HCT116 (cell line): ENCODE data around the gene ZNF576. TPM values are rescaled to one million over a fixed set of nuclear protein-coding genes. Genes with fewer than 3 reads are reported as not detected.

Source experiments
- ATAC-seq: fragments of 200-7000 bp; cut with Tn5 transposase; 2 replicates; pipeline ENCODE4 v1.9.1; 2020; ENCODE audit warnings: mild to moderate bottlenecking, moderate library complexity
- BruUV-seq: library from RNA; stranded (reverse); fragments of 400-500 nt; replicated peaks from 2 replicates; lab custom pipeline; 2021; lab: Mats Ljungman, UMichigan
- CTCF ChIA-PET: fragments of 300-600 bp; sonication (Branson Sonifier 250); formaldehyde crosslinking; loops from one replicate; lab custom pipeline; 2021; ENCODE audit warnings: antibody characterized with exemption; lab: Charles Lee
- POLR2A ChIA-PET: fragments of 300-600, 350-600 bp; sonication (Branson Sonifier 250); formaldehyde crosslinking; loops from one replicate; lab custom pipeline; 2021; ENCODE audit warnings: antibody characterized with exemption; lab: Charles Lee
- RAD21 ChIA-PET, 2 experiments: fragments of 300-600 bp; sonication (Branson Sonifier 250); formaldehyde crosslinking; loops; one replicate each; lab custom pipeline; 2023; ENCODE audit warnings: low total read pairs in 2 of 2; ENCODE audit not compliant: uncharacterized antibody in 2 of 2, unreplicated experiment in 2 of 2, low non-redundant PET in 1 of 2; lab: Charles Lee
- DNase-seq: peaks from one replicate; pipeline ENCODE4 v3.0.0-alpha.2; 2010; ENCODE audit warnings: low read depth, low spot score
- H2AFZ ChIP-seq: fragments of 200-600 bp; shearing (Covaris generic), sonication (generic); 2 replicates; pipeline ENCODE4 v1.6.1; 2017; ENCODE audit warnings: low read depth, mixed run types, mixed read lengths, antibody characterized with exemption, low read length; ENCODE audit not compliant: poor library complexity, severe bottlenecking
- H3K27ac ChIP-seq: 2 replicates; pipeline ENCODE4 v1.5.1; 2012; ENCODE audit warnings: low read depth, low read length
- H3K27me3 ChIP-seq: fragments of 200-600 bp; sonication (generic); 2 replicates; pipeline ENCODE4 v1.6.1; 2016; ENCODE audit warnings: mixed run types, low read length, mixed read lengths; ENCODE audit not compliant: insufficient read depth
- H3K36me3 ChIP-seq, 2 experiments: fragments of 200-500 bp in 1 of 2; fragments of 200-600 bp in 1 of 2; sonication (Bioruptor generic) in 1 of 2; sonication (generic) in 1 of 2; 2 replicates each; pipeline versions ENCODE4 v1.5.1 to v1.6.1; 2014 to 2016; ENCODE audit warnings: low read length in 2 of 2, inconsistent platforms in 1 of 2, mixed read lengths in 1 of 2, mixed run types in 1 of 2; ENCODE audit not compliant: insufficient read depth in 2 of 2, control insufficient read depth in 1 of 2
- H3K4me1 ChIP-seq, 2 experiments: fragments of 200-600 bp in 1 of 2; sonication (generic) in 1 of 2; 2 replicates each; pipeline versions ENCODE4 v1.5.1 to v1.6.1; 2012 to 2017; ENCODE audit warnings: low read length in 2 of 2, inconsistent platforms in 1 of 2, mild to moderate bottlenecking in 1 of 2, mixed read lengths in 1 of 2, mixed run types in 1 of 2, moderate library complexity in 1 of 2; ENCODE audit not compliant: insufficient read depth in 2 of 2, control insufficient read depth in 1 of 2
- H3K4me2 ChIP-seq: fragments of 200-600 bp; sonication (generic); 2 replicates; pipeline ENCODE4 v1.6.1; 2017; ENCODE audit warnings: mixed run types, low read length, mixed read lengths
- H3K4me3 ChIP-seq, 2 experiments: fragments of 200-600 bp in 1 of 2; sonication (generic) in 1 of 2; replicated peaks in 1 of 2; 2 replicates each; pipeline ENCODE4 v1.5.1; 2011 to 2016; ENCODE audit warnings: low read length in 2 of 2, control low read depth in 1 of 2, low read depth in 1 of 2, mild to moderate bottlenecking in 1 of 2, mixed read lengths in 1 of 2, mixed run types in 1 of 2
- H3K79me2 ChIP-seq: fragments of 200-600 bp; sonication (generic); 2 replicates; pipeline ENCODE4 v1.6.1; 2017; ENCODE audit warnings: mild to moderate bottlenecking, mixed run types, low read length, moderate library complexity, mixed read lengths; ENCODE audit not compliant: insufficient read depth
- H3K9ac ChIP-seq: fragments of 200-600 bp; sonication (generic); 2 replicates; pipeline ENCODE4 v1.6.1; 2016; ENCODE audit warnings: low read length, mixed read lengths
- H3K9me2 ChIP-seq: fragments of 200-600 bp; sonication (generic), shearing (Covaris generic); 2 replicates; pipeline ENCODE4 v1.6.1; 2017; ENCODE audit warnings: mixed run types, mild to moderate bottlenecking, moderate library complexity; ENCODE audit not compliant: insufficient read depth
- H3K9me3 ChIP-seq, 2 experiments: fragments of 200-500 bp in 1 of 2; fragments of 200-600 bp in 1 of 2; sonication (Bioruptor generic) in 1 of 2; sonication (generic) in 1 of 2; 2 replicates each; pipeline ENCODE4 v1.6.1; 2014 to 2017; ENCODE audit warnings: low read length in 2 of 2, mixed read lengths in 2 of 2, inconsistent platforms in 1 of 2, low read depth in 1 of 2, mild to moderate bottlenecking in 1 of 2, mixed run types in 1 of 2, moderate library complexity in 1 of 2; ENCODE audit not compliant: control insufficient read depth in 1 of 2, insufficient read depth in 1 of 2
- H4K20me1 ChIP-seq: fragments of 200-600 bp; sonication (generic), shearing (Covaris generic); 2 replicates; pipeline ENCODE4 v1.6.1; 2017; ENCODE audit warnings: mixed run types, mild to moderate bottlenecking, moderate library complexity; ENCODE audit not compliant: insufficient read depth
- ATF3 ChIP-seq: IDR thresholded peaks from 2 replicates; pipeline ENCODE4 v1.6.1; 2012
- CEBPB ChIP-seq: IDR thresholded peaks from 2 replicates; pipeline ENCODE4 v1.6.1; 2012; ENCODE audit warnings: low read depth
- CTCF ChIP-seq, 3 experiments: fragments of 200-600 bp in 1 of 3; sonication (generic) in 1 of 3; IDR thresholded peaks in 2 of 3; conservative IDR thresholded peaks in 1 of 3; 2 replicates each; pipeline ENCODE4 v1.5.1; 2012 to 2017; ENCODE audit warnings: low read depth in 2 of 3, low read length in 2 of 3, antibody characterized with exemption in 1 of 3, borderline replicate concordance in 1 of 3, control low read depth in 1 of 3, mild to moderate bottlenecking in 1 of 3, mixed read lengths in 1 of 3, mixed run types in 1 of 3, moderate library complexity in 1 of 3; ENCODE audit not compliant: insufficient read depth in 1 of 3
- ELF1 ChIP-seq: IDR thresholded peaks from 2 replicates; pipeline ENCODE4 v1.6.1; 2012; ENCODE audit warnings: low read depth, borderline replicate concordance
- EZH2 ChIP-seq: fragments of 200-600 bp; sonication (generic); IDR thresholded peaks from 2 replicates; pipeline ENCODE4 v1.6.1; 2017; ENCODE audit warnings: antibody characterized with exemption, mixed run types
- EZH2phosphoT487 ChIP-seq: fragments of 200-600 bp; IDR thresholded peaks from 2 replicates; pipeline ENCODE4 v1.6.1; 2018; ENCODE audit warnings: antibody characterized with exemption, borderline replicate concordance
- JUND ChIP-seq: IDR thresholded peaks from 2 replicates; pipeline ENCODE4 v1.6.1; 2012
- MAX ChIP-seq: IDR thresholded peaks from 2 replicates; pipeline ENCODE4 v1.6.1; 2012
- POLR2A ChIP-seq: IDR thresholded peaks from 2 replicates; pipeline ENCODE4 v1.7.0; 2011; ENCODE audit warnings: borderline replicate concordance; ENCODE audit not compliant: insufficient read depth, insufficient read length; ENCODE audit errors: extremely low read depth
- POLR2AphosphoS5 ChIP-seq: IDR thresholded peaks from 2 replicates; pipeline ENCODE4 v1.6.1; 2011; ENCODE audit warnings: mild to moderate bottlenecking, low read depth, low read length, moderate library complexity
- RAD21 ChIP-seq: IDR thresholded peaks from 2 replicates; pipeline ENCODE4 v1.6.1; 2012; ENCODE audit warnings: low read depth, mild to moderate bottlenecking
- SIN3A ChIP-seq: IDR thresholded peaks from 2 replicates; pipeline ENCODE4 v1.6.1; 2012; ENCODE audit warnings: low read depth
- SP1 ChIP-seq: IDR thresholded peaks from 2 replicates; pipeline ENCODE4 v1.6.1; 2012; ENCODE audit warnings: low read depth
- SRF ChIP-seq: IDR thresholded peaks from 2 replicates; pipeline ENCODE4 v1.6.1; 2012; ENCODE audit warnings: low read depth
- TCF7L2 ChIP-seq: IDR thresholded peaks from 2 replicates; pipeline ENCODE4 v1.7.0; 2011; ENCODE audit warnings: borderline replicate concordance, inconsistent platforms; ENCODE audit not compliant: insufficient read depth, insufficient read length; ENCODE audit errors: extremely low read depth
- YY1 ChIP-seq: IDR thresholded peaks from 2 replicates; pipeline ENCODE4 v1.6.1; 2011; ENCODE audit warnings: low read length, low read depth, moderate library complexity, mild to moderate bottlenecking; ENCODE audit not compliant: insufficient replicate concordance; ENCODE audit errors: extremely low read depth
- ZBTB33 ChIP-seq: IDR thresholded peaks from 2 replicates; pipeline ENCODE4 v1.6.1; 2011; ENCODE audit warnings: mild to moderate bottlenecking, low read length, moderate library complexity; ENCODE audit not compliant: insufficient replicate concordance; ENCODE audit errors: extremely low read depth
- ZNF274 ChIP-seq: fragments of 200-500 bp; sonication (Bioruptor generic); IDR thresholded peaks from 2 replicates; pipeline ENCODE4 v1.6.1; 2014; ENCODE audit warnings: mild to moderate bottlenecking, low read depth, low read length, inconsistent platforms
- intact Hi-C: fragments of 100-400 bp; cut with micrococcal nuclease; formaldehyde crosslinking; loops from 2 replicates; pipeline ENCODE4 v1.10.0; 2022
- total RNA-seq: library from RNA; stranded (reverse); gene quantifications from one replicate; pipeline ENCODE4 v1.2.1, GENCODE V29; 2021; ENCODE audit not compliant: unreplicated experiment

Gene ZNF576
- total RNA-seq, 1 experiment from 2014 or later, result 11.2 TPM

- POLR2A ChIA-PET, result no interaction called here
- Histone ChIP-seq H4K20me1 (no peaks in the 10 kb centered on the region), H3K27me3 (no peaks in the 10 kb centered on the region), H3K27ac (no peak overlapping the region), H3K79me2 (peaks cover 20% of the 10 kb centered on the region), H2AFZ (no peak overlapping the region), H3K36me3 (no peaks in the 10 kb centered on the region), H3K9me3 (no peaks in the 10 kb centered on the region), H3K4me1 (peaks cover 19 to 39% of the 10 kb centered on the region in 2 experiments), H3K9ac (no peak overlapping the region), H3K9me2 (no peaks in the 10 kb centered on the region), H3K4me2 (no peak overlapping the region), H3K4me3 (no peak overlapping the region)
- no peak for DNase-seq
- RAD21 ChIA-PET, result no interaction called here
- no TSS peak for BruUV-seq
- no peak for ATAC-seq
- CTCF ChIA-PET, result interaction anchor here (1.0 kb wide), 1 partner anchor 89 kb away, joined by 3 read pairs; the partner anchor contains the start of gene ZNF575
- no peak for TF ChIP-seq SIN3A
- intact Hi-C loops, result no loop called here
Observed at GRCh38 chr19:43622070-43622469, 25.7 kb downstream of the ZNF576 start.

GRCh38 chr19:43622956-43623355 is 26.6 kb downstream of the ZNF576 start:
- Histone ChIP-seq H3K36me3 (no peaks in the 10 kb centered on the region), H3K4me2 (no peak overlapping the region), H3K27me3 (no peaks in the 10 kb centered on the region), H3K4me3 (no peak overlapping the region), H3K4me1 (peaks cover 19 to 39% of the 10 kb centered on the region in 2 experiments), H3K27ac (no peak overlapping the region; the same call in 1 of the 2 replicates), H3K9ac (no peak overlapping the region), H3K79me2 (peaks cover 13% of the 10 kb centered on the region), H2AFZ (no peak overlapping the region), H3K9me3 (no peaks in the 10 kb centered on the region), H4K20me1 (no peaks in the 10 kb centered on the region), H3K9me2 (no peaks in the 10 kb centered on the region)
- no TSS peak for BruUV-seq
- CTCF ChIA-PET, result no interaction called here
- no peak for DNase-seq
- no peak for ATAC-seq
- intact Hi-C loops, result no loop called here
- POLR2A ChIA-PET, result interaction anchor here (1.2 kb wide), 1 partner anchor 27 kb away, joined by 4 read pairs; the partner anchor contains the start of genes IRGQ and ZNF576
- no peak for TF ChIP-seq EZH2phosphoT487
- TF ChIP-seq CEBPB, result no peak
- no peak for TF ChIP-seq ELF1
- no peak for TF ChIP-seq ZBTB33
- no peak for TF ChIP-seq SRF
- TF ChIP-seq JUND, result no peak
- TF ChIP-seq POLR2A, result no peak
- TF ChIP-seq ZNF274, result no peak
- TF ChIP-seq CTCF (IDR thresholded peaks at IDR 0.05 in 2 of 3, conservative IDR thresholded peaks at IDR 0.05 in 1 of 3; ENCODE audit: borderline replicate concordance in 1 of 3, insufficient read depth in 1 of 3, low read depth in 2 of 3, low read length in 2 of 3), result no peak
- TF ChIP-seq RAD21, result no peak
- TF ChIP-seq ATF3, result no peak
- no peak for TF ChIP-seq EZH2
- no peak for TF ChIP-seq YY1
- TF ChIP-seq TCF7L2, result no peak
- TF ChIP-seq MAX, result no peak
- no peak for TF ChIP-seq SP1
- TF ChIP-seq POLR2AphosphoS5, result no peak
- RAD21 ChIA-PET, result no interaction called here
